ENCODE measurements around the gene PDXK. TPM values are rescaled to one million over a fixed set of nuclear protein-coding genes. Genes with fewer than 3 reads are reported as not detected.

PDXK gene
- polyA plus RNA-seq, 1 donor (not counting 4 experiments of a cell fraction or from before 2014, with no cell fraction given), result 144 TPM

DNA sequence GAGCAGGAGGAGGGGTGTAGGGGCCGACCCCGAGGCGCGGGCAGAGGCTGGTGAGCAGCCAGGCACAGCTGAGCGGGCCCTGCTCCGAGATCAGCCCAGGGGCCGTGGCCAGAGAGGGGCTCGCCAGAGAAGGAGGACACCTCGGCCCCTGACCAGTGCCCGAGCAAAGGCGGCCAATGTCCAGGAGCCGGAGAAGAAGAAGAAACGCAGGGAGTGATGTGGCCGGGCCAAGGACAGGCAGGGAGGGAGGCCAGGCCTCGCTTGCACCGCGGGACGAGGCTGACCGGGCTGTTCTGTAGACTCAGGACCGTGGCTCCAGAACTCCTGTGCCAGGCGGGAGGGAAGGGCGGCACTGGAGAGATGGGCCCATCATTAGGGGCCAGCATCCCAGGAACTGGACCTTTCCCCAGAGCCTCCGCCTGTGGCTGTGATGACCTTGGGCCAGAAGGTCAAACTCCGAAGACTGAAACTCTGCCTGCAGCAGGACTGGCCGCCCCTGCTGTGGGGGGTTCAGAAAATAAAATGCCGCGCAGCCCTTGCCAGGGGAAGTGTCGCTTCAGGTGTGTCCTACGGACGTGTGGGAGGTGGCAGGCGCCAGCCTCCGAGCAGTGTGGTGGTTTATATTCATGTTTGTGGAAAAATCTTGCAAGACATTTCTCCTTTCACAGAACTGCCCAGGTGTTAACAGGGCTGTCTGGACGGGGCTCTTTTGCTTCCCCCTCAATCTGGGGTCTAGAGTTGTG, 84.8 kb downstream of the PDXK start:
- Histone ChIP-seq H3K79me2 (ENCODE audit: control insufficient read depth, insufficient read depth, low read length) (no peaks in the 10 kb centered on the region), H3K4me3 (ENCODE audit: control insufficient read depth in 2 of 3, extremely low read depth in 1 of 3, insufficient read depth in 2 of 3, low read depth in 1 of 3, low read length in 3 of 3) (no peak overlapping the region), H3K9me1 (ENCODE audit: control insufficient read depth, extremely low read depth, insufficient read depth, low read length) (no peaks in the 10 kb centered on the region), H3K27ac (ENCODE audit: control insufficient read depth, insufficient read depth, low read length) (no peak overlapping the region), H3K9ac (ENCODE audit: control insufficient read depth, extremely low read depth, insufficient read depth, low read length) (no peak overlapping the region), H3K27me3 (ENCODE audit: control insufficient read depth, extremely low read depth, insufficient read depth, low read length) (no peaks in the 10 kb centered on the region), H3K4me1 (ENCODE audit: control insufficient read depth, extremely low read depth, insufficient read depth, low read length) (peaks cover 3% of the 10 kb centered on the region), H3K4me2 (ENCODE audit: control insufficient read depth, extremely low read depth, insufficient read depth, low read depth, low read length) (no peak overlapping the region), H2AFZ (ENCODE audit: control insufficient read depth, low read length) (no peak overlapping the region), H3K36me3 (ENCODE audit: control insufficient read depth in 2 of 2, extremely low read depth in 1 of 2, insufficient read depth in 2 of 2, low read length in 2 of 2) (peaks cover 32 to 33% of the 10 kb centered on the region in 2 experiments), H3K9me3 (ENCODE audit: control insufficient read depth, low read depth, low read length) (no peaks in the 10 kb centered on the region), H4K20me1 (ENCODE audit: control insufficient read depth, extremely low read depth, insufficient read depth, low read length) (no peaks in the 10 kb centered on the region)
- DNase-seq (ENCODE audit: low read depth, low spot score) (no peak), FAIRE-seq (no peak)
- dilution Hi-C loops (cut with MboI; ENCODE audit: extremely low pct_ligation_motif_present, low sequenced_read_pairs), result no loop called here
- TF ChIP-seq, protein P1, sequence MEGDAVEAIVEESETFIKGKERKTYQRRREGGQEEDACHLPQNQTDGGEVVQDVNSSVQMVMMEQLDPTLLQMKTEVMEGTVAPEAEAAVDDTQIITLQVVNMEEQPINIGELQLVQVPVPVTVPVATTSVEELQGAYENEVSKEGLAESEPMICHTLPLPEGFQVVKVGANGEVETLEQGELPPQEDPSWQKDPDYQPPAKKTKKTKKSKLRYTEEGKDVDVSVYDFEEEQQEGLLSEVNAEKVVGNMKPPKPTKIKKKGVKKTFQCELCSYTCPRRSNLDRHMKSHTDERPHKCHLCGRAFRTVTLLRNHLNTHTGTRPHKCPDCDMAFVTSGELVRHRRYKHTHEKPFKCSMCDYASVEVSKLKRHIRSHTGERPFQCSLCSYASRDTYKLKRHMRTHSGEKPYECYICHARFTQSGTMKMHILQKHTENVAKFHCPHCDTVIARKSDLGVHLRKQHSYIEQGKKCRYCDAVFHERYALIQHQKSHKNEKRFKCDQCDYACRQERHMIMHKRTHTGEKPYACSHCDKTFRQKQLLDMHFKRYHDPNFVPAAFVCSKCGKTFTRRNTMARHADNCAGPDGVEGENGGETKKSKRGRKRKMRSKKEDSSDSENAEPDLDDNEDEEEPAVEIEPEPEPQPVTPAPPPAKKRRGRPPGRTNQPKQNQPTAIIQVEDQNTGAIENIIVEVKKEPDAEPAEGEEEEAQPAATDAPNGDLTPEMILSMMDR (optimal IDR thresholded peaks at IDR 0.05 in 1 of 3, IDR thresholded peaks at IDR 0.05 in 1 of 3, conservative IDR thresholded peaks at IDR 0.05 in 1 of 3; ENCODE audit: extremely low read depth in 1 of 3, insufficient read depth in 2 of 3, low read length in 3 of 3), result no peak
- TF ChIP-seq EZH2 (IDR thresholded peaks at IDR 0.05; ENCODE audit: low read length), result no peak

DNA sequence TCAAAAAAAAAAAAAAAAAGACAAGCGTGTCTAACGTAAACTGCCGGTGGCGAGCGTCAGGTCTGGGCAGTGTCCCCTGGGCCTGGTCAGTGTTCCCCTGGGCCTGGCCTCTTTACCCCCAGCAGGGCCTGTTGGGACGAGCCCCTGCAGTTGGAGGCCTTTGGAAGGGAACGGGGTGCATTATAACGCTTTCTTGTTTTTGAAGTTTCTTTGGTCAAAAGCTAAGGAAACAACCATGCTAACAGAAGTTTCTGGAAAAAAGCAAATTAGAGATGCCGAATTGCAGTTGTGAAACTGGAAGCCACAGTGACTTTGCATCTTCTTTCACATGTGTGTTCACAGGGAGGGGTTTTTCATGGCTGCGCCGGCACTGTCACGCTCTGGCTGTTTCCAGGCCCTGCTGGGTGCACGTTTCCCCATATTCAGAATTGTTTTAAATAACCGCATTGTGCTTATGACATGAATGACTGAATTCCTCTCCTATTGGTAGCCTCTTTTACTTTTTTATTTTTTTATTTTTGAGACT, 86.4 kb downstream of the PDXK start:
- Histone ChIP-seq H3K9me1 (ENCODE audit: control insufficient read depth, extremely low read depth, insufficient read depth, low read length) (no peaks in the 10 kb centered on the region), H3K4me3 (ENCODE audit: control insufficient read depth in 2 of 3, extremely low read depth in 1 of 3, insufficient read depth in 2 of 3, low read depth in 1 of 3, low read length in 3 of 3) (no peak overlapping the region), H3K27ac (ENCODE audit: control insufficient read depth, insufficient read depth, low read length) (no peak overlapping the region), H3K79me2 (ENCODE audit: control insufficient read depth, insufficient read depth, low read length) (no peaks in the 10 kb centered on the region), H3K9me3 (ENCODE audit: control insufficient read depth, low read depth, low read length) (no peaks in the 10 kb centered on the region), H3K27me3 (ENCODE audit: control insufficient read depth, extremely low read depth, insufficient read depth, low read length) (no peaks in the 10 kb centered on the region), H4K20me1 (ENCODE audit: control insufficient read depth, extremely low read depth, insufficient read depth, low read length) (no peaks in the 10 kb centered on the region), H3K4me1 (ENCODE audit: control insufficient read depth, extremely low read depth, insufficient read depth, low read length) (peaks cover 19% of the 10 kb centered on the region), H3K9ac (ENCODE audit: control insufficient read depth, extremely low read depth, insufficient read depth, low read length) (no peak overlapping the region), H3K36me3 (ENCODE audit: control insufficient read depth in 2 of 2, extremely low read depth in 1 of 2, insufficient read depth in 2 of 2, low read length in 2 of 2) (peaks cover 24 to 26% of the 10 kb centered on the region in 2 experiments), H2AFZ (ENCODE audit: control insufficient read depth, low read length) (no peak overlapping the region), H3K4me2 (ENCODE audit: control insufficient read depth, extremely low read depth, insufficient read depth, low read depth, low read length) (no peak overlapping the region)
- FAIRE-seq (no peak), DNase-seq (ENCODE audit: low read depth, low spot score) (no peak)
- TF ChIP-seq, protein P1 (optimal IDR thresholded peaks at IDR 0.05 in 1 of 3, IDR thresholded peaks at IDR 0.05 in 1 of 3, conservative IDR thresholded peaks at IDR 0.05 in 1 of 3; ENCODE audit: extremely low read depth in 1 of 3, insufficient read depth in 2 of 3, low read length in 3 of 3), result no peak
- TF ChIP-seq EZH2 (IDR thresholded peaks at IDR 0.05; ENCODE audit: low read length), result no peak
- dilution Hi-C loops (cut with MboI; ENCODE audit: extremely low pct_ligation_motif_present, low sequenced_read_pairs), result no loop called here
